B cell (primary cell): Measurements from ENCODE around the gene PCBP2.

ENCODE experiments used
- CTCF ChIP-seq: fragments of 200-600 bp; IDR thresholded peaks from one replicate; pipeline ENCODE4 v1.8.0; 2022; ENCODE audit warnings: antibody characterized with exemption, mild to moderate bottlenecking
- EZH2 ChIP-seq: IDR thresholded peaks from 2 replicates; pipeline ENCODE4 v1.6.1; 2012; ENCODE audit warnings: borderline replicate concordance, low read depth, mild to moderate bottlenecking, moderate library complexity, low read length; ENCODE audit not compliant: insufficient read depth, poor library complexity, severe bottlenecking

GRCh38 chr12:53450936-53451335 lies 966 bp upstream of the PCBP2 start:
- TF ChIP-seq CTCF (no peak), EZH2 (no peak)
